CD4-positive, alpha-beta T cell treated with Interleukin-2 at 100 ng/mL for 4 hours (primary cell): ENCODE measurements around the gene NTRK1.

Experiments
- DNase-seq: peaks from one replicate; pipeline ENCODE4 v3.0.0-alpha.2; 2020; ENCODE audit warnings: low spot score

NTRK1 gene

DNA sequence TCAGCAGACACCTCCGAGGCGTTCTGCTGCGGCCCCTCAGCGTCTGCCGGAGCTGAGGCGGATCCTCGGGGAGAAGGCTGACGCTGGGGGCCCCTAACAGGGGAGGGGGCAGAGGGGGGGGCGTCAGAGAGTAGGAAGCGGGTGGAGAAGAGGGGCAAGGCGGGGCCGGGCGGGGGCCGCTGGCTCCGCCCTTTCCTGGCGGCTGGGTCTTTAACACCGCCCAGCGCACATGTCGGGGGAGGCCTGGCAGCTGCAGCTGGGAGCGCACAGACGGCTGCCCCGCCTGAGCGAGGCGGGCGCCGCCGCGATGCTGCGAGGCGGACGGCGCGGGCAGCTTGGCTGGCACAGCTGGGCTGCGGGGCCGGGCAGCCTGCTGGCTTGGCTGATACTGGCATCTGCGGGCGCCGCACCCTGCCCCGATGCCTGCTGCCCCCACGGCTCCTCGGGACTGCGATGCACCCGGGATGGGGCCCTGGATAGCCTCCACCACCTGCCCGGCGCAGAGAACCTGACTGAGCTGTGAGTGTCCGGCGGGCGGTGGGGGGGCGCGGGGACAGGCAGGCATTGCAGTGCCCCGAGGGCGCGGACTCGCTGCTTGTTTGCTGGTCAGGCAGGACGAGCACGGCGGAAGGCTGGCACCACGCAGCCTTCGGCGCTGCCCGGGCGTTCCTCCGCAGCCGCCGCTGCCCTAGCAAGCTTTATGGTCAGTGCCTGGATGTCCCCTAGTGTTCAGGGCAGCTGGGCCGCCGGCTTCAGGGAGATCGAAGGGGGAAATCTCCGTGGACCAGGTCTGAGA lies at the start of gene NTRK1:
TSS of gene NTRK1 (plus strand) at position 238 of the 796 bp plus-strand sequence. CDS start at position 308, 70 bp downstream.
- peak; percentile 57 for DNase-seq

DNA sequence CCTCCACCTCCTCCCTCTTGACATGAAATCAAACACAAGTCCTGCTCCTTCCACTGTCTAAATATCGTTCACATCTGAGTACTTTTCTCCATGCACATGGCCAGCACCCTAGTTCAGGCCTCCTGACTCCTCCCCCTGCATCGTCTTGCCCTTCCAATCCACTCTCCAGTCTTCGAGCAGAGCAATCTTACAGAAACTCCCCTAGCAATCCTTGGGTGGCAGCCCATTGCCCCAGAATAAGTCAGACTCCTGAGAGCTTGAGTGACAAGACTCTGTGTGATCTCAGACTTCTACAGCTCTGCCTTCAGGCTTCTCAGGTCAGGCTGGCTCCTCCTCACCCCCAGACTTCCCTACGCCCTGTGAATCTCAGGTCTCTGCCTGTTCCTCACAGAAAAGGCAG lies 49.5 kb upstream of the NTRK1 start:
- no peak for DNase-seq

DNA sequence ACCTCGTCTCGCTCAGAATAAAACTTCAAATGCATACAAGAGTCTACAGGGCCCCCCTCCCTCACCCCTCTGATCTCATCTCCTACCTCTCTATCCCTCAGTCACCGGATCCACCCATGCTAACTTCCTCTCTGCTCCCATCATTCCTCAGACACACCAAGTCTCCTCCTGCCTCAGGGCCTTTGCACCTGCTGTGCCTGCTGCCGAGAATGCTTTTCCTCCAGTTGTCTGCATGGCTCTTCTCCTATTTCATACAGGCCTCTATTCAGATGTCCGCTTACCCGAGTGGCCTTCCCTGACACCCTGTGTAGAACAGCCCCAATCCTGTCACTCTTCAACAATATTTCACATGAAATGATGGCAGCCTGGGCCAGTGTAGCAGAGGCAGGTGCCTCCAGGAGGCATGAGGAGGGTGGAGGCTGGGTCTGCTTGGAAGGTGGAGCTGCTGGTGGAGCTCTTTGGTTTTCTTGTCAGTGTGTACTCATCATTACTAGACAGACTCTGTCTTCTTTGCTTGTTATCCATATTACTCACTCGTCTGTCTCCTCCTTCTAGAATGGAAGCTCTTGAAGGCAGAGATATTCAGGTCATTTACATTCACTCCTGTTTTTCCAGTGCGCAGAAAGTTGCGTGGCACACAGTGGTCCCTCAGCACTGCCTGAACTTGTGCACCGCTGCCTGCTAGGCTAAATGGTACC lies 48.2 kb upstream of the NTRK1 start:
- DNase-seq, result no peak

DNA sequence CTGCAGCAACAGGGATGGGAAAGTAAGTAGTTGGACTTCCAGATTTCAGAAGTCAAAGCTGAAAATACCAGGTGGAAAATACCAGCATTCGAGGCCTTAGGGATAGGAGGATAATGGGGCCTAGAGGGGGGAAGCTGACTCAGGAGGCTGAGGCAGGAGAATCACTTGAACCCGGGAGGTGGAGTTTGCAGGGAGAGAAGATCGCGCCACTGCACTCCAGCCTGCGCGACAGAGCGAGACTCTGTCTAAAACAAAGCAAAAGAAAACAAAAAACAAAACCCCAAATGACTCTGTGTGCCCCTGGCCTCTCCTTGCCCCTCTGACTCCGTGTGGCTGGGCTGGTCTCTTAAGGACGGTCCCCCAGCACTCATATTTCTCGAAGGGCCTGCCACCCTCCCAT lies 47.4 kb upstream of the NTRK1 start:
- DNase-seq, result no peak

DNA sequence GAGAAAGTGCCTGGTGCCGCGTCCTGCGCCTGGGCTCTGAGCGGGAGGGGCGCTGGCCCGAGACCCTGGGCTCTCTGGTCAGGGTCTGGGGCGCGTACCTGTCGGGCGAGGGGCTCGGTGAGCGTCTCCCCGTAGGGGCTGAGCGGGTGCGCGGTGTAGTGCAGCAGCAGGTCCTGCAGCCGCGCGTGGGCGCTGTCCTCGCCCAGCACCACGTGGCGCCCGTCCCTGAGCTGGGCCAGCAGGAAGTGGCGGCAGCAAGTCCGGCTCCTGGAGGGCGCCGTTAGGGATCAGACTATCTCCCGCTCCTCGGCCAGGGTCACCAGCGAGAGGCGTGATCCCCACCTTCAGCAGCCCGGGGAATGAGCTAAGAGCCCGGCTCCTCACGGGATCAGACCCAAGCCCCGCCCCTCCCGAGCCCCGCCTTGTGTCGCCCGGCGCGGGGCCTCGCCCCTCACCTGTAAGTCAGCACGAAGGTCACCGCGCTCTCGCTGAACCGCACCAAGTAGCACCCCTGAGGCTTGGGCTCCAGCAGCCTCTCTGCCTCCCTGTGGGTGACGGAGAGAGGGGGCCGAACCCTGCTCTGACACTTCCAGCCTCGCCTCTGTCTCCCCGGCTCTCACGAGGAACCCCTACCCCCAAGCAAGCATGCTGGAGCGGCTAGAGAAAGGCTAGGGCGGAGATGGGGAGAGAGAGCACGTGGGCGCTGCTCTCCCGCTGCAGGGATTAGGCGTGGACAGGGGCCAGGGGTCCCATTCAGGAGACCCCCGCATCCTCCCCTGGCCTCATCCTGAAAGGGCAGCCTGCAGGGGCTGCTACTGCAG lies 46.7 kb upstream of the NTRK1 start:
- peak; percentile 67 for DNase-seq

DNA sequence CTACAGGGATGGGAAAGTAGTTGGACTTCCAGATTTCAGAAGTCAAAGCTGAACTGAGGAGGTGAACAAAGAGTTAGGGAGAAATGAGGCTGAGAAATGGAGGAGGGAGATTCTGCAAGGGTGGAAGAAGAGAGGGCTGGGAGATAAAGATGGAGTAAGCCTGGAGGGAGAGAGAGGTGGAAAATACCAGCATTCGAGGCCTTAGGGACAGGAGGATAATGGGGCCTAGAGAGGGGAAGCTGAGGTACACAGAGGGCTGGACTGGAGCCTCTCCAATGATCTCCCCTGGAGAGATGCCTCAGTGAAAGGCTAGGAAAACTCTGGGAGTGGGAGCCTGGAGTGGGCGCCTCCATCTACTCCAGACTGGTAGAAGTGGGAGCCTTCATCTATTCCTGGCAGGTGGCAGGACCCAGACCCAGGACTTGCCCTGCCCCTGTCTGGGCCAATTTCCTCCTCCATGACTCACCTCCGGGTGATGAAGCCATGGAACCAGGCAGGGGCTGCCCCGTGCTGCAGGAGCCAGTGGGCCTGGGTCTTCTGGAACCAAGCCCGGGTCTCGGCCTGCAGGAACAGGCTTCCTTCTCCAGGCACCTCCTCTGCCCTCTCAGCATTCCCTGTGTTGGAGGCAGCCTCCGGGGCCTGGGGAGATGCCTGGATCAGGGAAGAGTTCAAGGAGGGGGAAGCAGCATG lies 45.9 kb upstream of the NTRK1 start:
- peak; percentile 59 for DNase-seq

DNA sequence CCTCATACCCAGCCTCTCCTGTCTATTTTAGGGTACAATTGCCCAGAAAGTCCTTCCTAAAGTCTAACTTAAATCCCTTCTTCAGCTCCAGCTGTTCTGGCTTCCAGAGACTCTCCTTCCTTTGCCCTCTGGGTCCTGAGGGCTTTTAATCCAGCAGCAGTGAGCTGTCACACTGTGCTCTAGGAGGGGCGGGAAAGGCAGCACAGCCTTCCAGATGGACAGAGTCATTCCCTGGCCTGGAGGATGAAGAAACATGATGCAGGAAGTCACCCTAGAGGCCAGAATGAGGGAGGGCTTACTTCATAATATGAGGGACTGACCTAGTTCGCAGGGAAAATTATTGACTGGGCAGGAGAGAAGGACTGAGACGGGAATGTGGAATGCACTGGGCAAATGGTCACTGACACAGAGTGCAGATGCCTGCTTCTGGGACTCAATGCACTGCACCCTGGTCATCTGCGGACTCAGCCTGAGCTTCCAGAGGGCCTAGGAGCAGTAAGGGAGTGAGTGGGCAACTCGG lies 45.3 kb upstream of the NTRK1 start:
- no peak for DNase-seq

DNA sequence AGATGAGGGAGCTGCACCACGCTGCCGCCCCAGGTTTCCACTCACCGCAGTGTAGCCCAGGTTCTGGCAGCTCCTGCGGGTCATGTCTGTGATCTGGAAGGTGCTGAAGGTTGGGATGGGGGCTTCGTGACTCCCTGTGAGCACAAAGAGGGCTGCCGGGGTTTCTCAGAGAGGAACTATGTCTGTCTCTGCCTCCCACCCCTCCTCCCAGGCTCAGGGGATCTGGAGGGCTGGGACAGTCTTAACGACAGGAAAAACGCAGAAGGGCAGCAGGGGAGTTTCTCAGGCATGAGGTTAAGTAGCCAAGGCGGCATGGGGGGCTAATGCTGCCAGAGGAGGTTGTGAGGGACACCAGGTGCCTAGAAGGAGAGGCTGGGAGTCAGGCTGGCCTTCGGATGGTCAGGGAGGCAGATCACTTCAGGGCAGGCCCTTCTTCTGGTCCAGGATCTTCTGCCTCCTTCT lies 44.7 kb upstream of the NTRK1 start:
- DNase-seq, result no peak

DNA sequence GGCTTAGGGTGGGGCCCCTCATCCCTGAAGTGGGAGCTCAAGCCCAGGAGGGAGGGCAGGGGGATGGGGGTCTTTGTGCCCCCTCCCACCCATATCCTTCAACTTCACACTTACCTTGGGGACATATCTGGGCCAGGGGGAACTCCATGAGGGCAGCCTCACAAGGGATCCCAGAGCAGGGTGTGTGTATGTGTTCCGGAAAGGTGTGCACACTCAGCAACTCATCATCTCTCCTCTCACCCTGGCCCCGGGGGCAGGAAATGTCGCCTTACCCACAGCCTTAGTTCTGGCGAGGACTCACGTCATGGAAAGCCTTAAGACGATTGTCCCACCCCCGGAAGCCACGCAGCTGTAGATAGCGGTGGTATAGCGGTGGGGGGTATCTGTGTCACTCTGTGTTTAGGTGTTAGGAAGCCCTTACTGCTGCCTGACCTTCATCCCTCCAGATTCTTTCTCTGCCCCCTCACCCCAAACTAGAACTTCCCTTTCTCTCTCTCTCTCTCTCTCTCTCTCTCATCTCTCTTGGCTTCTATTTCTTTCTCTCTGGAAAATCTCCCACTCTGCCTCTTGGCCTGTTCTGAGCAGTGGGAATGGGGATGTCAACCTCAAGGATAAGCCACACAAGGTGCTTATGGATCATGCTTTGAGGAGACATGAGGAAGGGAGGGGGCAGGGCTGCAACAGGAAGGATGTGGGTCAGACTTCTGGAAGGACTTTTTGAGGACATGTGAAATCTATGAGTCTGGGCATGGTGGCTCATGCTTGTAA lies 43.9 kb upstream of the NTRK1 start, which contains the start of gene SH2D2A:
TSS of gene SH2D2A (minus strand) at position 288 of the 768 bp plus-strand sequence. CDS start at position 148, 140 bp downstream.
- peak; percentile 94 for DNase-seq

DNA sequence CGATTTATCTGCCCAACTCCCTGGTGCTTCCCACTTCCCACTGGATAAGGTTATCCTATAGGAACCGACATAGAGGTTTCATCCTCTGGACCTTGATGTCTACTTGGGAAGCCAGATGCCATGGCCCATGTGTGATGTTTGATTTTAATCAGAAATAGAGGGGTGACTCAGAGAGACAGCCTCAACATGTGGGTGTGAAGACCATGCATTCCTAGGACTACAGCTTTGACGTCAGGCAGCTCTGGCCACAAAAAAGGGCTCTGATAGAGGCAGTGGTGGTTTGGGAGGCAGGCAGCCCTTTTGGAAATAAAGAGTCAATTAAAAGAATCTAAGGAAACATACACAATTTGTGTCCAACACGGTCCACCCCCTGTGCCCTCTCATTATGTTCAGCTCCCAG lies 38.9 kb upstream of the NTRK1 start:
- no peak for DNase-seq

DNA sequence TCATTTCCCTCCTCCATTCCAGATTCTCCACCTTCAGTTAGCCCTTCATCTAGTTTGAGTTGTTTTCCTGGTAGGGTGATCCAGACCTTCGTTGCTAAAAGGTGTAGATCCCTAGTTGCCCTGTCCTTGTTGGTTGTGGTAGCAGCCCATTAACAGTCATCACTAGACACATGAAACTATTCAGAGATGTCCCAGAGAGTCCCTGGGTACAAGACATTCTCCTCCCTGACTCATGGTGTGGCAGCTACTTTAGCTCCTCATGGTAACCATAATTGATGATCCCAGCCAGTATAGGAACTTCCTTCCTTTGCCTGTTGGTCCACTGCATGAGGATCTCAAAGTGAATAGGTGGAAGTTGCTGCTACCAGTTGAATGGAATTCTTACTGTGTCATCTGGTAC lies 38.0 kb upstream of the NTRK1 start:
- no peak for DNase-seq

DNA sequence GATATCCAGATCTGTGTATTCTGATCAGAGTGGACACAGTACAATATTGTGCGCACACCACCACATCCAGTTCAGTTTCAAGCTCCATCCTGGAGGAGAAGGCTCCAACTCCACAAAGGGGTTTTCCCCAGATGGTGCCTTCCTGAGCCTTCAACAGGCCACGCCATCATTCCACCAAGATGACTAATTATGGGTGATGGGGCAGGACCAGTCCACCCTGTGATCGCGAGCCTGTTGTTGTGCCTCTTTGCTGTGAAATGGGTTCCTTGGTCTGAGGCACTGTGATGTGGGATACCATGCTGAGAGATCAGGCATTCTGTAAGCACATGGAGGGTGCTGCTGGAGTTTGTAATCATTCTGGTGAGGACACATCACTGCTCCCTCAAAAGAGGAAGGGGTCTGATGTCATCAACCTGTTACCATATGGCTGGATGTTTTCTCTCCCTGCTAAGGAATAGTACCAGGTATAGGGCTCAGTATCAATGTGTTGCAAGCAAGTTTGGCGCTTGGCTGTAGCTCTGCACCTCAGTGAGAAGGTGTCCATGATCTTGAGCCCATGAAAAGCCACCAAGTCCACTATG lies 37.4 kb upstream of the NTRK1 start:
- DNase-seq, result no peak

DNA sequence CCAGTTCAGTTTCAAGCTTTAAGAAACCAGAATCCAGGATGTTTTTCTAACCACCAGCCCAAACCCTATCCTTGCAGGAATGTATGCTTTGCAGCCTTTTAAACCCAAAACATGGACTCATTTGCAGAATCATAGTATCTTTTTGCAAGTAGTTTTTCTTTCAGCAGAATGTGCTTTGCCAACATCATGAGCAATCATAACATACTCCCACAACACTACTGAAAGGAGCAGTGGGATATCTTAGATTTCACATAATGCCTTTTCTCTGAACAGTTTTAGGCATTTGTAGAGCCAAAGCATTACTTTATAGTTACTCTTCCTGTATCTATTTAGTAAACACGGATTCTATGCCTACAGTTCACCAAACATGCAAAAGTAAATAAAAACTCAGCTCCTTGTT lies 34.0 kb upstream of the NTRK1 start:
- DNase-seq, result no peak

DNA sequence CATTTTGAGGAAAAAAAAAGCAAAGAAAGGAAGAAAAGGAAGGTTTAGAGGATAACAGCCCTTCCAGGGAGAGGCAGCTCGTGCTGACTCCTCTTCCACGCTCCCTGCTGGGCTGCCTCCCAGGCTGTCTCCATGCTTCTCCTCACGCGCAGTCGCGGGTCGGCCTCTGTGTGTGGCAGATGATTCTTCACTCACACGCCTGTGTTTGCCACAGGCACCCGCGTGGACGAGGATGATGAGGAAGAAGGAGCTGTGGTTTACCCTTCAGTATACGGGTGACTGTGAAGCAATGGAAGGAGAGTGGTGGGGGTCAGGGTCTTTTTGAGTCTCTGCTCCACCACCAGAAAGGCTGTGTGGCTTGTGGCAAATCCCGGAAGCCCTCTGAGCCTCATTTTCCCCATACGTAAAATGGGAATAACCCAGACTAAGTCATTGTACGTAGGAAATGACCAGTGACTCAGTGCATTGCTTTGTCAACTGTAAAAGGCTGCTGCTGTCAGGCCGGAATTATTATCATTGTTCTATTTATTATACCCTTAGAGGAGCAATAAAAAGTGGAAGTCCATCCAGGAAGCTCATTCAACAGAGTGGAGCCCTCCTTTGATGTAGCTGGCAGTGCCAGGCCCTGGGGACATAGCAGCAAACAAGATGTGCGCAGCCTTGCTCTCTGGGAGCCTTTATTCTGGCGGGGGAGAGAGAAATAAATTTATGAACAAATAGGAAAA lies 32.1 kb upstream of the NTRK1 start:
- no peak for DNase-seq

DNA sequence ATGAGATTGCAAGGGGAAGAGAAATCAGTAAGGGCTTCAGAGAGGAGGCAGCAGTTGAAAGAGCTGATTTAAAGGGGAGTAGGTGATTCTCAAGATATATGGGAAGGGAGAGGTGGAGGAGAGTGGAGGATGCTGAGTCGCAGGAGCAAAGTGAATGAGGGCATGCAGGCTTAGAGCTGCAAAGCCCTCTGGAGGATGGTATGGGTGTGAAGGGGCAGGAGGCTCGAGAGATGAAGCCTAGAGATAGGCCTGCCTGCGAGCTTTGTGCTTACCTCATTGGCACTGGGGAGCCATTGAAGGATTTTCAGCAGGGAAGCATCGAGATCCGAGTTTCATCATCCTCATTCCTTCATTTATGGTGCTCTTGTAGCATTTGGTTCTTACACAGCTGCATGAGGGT lies 28.2 kb upstream of the NTRK1 start:
- no peak for DNase-seq

DNA sequence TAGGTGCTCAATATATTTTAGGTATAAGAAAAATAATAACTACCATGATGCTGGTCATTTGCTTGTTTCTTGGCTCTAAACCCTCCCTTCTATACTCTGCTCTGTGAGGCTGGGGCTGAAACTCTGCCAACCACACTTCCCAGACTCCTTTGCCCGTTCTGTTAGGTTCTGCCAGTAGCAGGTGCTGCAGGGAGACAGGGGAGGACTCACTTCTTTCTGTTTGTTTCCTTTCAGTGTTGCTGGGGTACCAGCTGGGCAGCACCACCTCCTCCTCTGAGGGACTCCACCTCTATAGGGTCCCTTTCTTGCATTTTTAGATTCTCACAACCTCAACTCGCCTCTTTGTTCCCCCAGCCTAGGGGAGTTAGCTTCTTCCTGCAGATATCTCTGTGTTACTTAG lies 27.1 kb upstream of the NTRK1 start:
- peak; percentile 21 for DNase-seq

DNA sequence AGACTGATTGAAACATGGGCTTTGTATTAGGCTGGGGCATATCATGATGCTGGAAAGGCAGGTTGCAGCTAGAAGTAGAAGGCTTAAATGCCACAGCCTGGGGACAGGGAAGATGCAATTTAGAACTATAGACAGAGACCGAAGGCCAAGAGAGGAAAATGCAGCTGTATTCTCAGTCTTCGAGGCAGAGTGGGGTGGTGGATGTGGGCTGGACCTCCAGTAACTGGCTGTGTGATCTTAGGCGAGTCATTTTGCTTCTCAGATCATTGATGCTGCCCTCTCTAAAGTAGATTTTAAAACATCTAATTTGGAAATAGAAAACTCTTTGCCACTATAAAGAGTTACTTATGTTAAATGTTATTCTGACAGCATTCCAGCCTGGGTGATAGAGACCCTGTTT lies 26.3 kb upstream of the NTRK1 start:
- DNase-seq, result no peak

DNA sequence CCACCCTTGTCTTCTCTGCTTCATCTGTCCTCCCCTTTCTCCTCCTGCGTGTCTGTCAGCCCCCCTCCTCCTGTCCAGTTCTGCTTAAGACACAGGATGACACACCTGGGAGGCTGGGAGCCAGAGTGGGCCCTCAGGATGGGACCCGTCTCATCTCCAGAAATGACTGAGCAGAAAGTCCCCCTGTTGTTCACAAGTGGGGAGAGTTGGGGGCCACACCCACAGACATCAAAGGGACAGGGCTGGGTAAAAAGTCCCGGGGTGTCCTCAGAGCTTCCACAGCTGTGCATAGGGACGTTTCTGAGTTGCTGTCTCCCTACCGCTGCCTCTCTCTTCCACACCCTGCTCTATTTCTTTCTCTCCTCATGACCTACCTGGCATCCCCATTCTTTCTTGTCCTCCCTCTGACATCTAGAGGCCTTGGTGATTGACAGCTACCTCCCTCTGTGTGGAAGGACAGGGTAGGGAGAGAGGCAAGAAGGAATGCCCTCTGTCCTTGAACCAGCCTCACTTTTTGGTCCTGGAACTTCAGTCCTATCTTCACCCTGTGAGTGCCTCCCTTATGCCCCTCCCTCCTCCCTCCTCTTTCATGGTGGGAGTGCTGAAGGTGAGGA lies 24.5 kb upstream of the NTRK1 start:
- DNase-seq, result peak; percentile 53

DNA sequence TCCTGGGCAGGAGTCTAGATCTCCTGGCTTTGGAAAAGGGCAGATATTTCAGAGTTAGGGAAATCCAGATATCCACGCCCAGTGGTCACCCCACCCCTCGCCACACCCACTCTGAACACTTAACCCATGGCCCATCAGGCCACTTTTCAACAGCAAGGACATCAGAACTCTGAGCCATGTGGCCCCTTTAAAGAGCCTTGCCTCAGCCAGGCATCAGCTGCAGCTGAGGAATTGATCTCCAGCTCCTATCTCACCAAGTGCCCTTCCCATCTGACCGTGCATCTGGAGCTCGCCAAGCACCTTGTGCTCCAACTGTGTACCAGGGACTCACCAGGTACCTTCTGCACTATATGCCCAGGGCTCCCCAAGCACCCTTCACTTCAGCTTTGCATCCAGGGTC lies 23.8 kb upstream of the NTRK1 start:
- DNase-seq, result no peak
